A549 (cell line): ENCODE measurements around the gene PIGP. TPM values are rescaled to one million over a fixed set of nuclear protein-coding genes. Genes with fewer than 3 reads are reported as not detected.

Source experiments
- ATAC-seq, 2 experiments: fragments of 200-7000 bp in 1 of 2; fragments of >200 bp in 1 of 2; cut with Nextera tagmentation in 1 of 2; cut with Tn5 transposase in 1 of 2; 3 replicates each; pipeline versions ENCODE4 v1.8.0 to v1.9.1; 2018 to 2020; ENCODE audit warnings: mild to moderate bottlenecking in 1 of 2, moderate library complexity in 1 of 2
- CTCF ChIA-PET: fragments of 300-600 bp; sonication (Branson Sonifier 250); formaldehyde crosslinking; extraction: SDS; loops from one replicate; lab custom pipeline; 2021; ENCODE audit warnings: antibody characterized with exemption, inconsistent platforms; lab: Yijun Ruan, JAX
- POLR2A ChIA-PET: fragments of 350-600 bp; formaldehyde crosslinking; extraction: SDS; loops from one replicate; lab custom pipeline; 2021; ENCODE audit warnings: antibody characterized with exemption, inconsistent platforms; lab: Yijun Ruan, JAX
- DNase-seq, 2 experiments: peaks; one replicate each; pipeline versions ENCODE4 v3.0.0 to v3.0.0-alpha.2; 2011 to 2016; ENCODE audit warnings: low read depth in 1 of 2, low spot score in 1 of 2
- FAIRE-seq: peaks from 2 replicates; lab custom pipeline; 2011; peaks lifted over from hg19 to GRCh38; lab: Jason Lieb, UNC
- H3K27ac ChIP-seq, 2 experiments: fragments of >200 bp; sonication (Bioruptor Twin); formaldehyde crosslinking; 3 replicates each; pipeline ENCODE4 v1.5.1; 2016 to 2017
- H3K4me1 ChIP-seq: fragments of >200 bp; sonication (Bioruptor Twin); formaldehyde crosslinking; 3 replicates; pipeline ENCODE4 v1.6.1; 2016
- H3K4me2 ChIP-seq: fragments of >200 bp; sonication (Bioruptor Twin); formaldehyde crosslinking; 3 replicates; pipeline ENCODE4 v1.6.1; 2016
- H3K4me3 ChIP-seq: fragments of >200 bp; sonication (Bioruptor Twin); formaldehyde crosslinking; 3 replicates; pipeline ENCODE4 v1.5.1; 2016
- H3K9me3 ChIP-seq: fragments of >200 bp; sonication (Bioruptor Twin); formaldehyde crosslinking; 3 replicates; pipeline ENCODE4 v1.6.1; 2016
- CBX2 ChIP-seq: fragments of 200-600 bp; sonication (generic); IDR thresholded peaks from 2 replicates; pipeline ENCODE4 v1.6.1; 2016; ENCODE audit warnings: low read depth, mild to moderate bottlenecking, borderline replicate concordance
- EHF ChIP-seq: fragments of 250-450 bp; sonication (Bioruptor Pico); IDR thresholded peaks from 2 replicates; pipeline ENCODE4 v1.5.0; 2020; ENCODE audit warnings: mild to moderate bottlenecking
- FOSL2 ChIP-seq, 2 experiments: fragments of 450-650 bp in 1 of 2; fragments of >200 bp in 1 of 2; sonication (Bioruptor Twin) in 1 of 2; formaldehyde crosslinking; IDR thresholded peaks; 2 replicates each; pipeline versions ENCODE4 v1.5.0 to v1.6.1; 2016 to 2020; ENCODE audit warnings: mild to moderate bottlenecking in 1 of 2, moderate library complexity in 1 of 2
- GATA3 ChIP-seq: IDR thresholded peaks from 2 replicates; pipeline ENCODE4 v1.6.1; 2012; ENCODE audit warnings: borderline replicate concordance
- HEYL ChIP-seq: fragments of 250-450 bp; sonication (Bioruptor Pico); IDR thresholded peaks from 2 replicates; pipeline ENCODE4 v1.8.0; 2021; ENCODE audit warnings: mild to moderate bottlenecking, moderate library complexity
- HOXB5 ChIP-seq: fragments of 250-450 bp; sonication (Bioruptor Pico); IDR thresholded peaks from 2 replicates; pipeline ENCODE4 v1.5.0; 2020; ENCODE audit warnings: mild to moderate bottlenecking, moderate library complexity
- RCOR1 ChIP-seq: fragments of 150-350 bp; IDR thresholded peaks from 2 replicates; pipeline ENCODE4 v1.6.1; 2014; ENCODE audit warnings: antibody characterized with exemption, low read length, low read depth
- RFX5 ChIP-seq: fragments of 450-650 bp; IDR thresholded peaks from 2 replicates; pipeline ENCODE4 v1.7.1; 2014; ENCODE audit warnings: antibody characterized with exemption, mild to moderate bottlenecking, moderate library complexity
- RNF2 ChIP-seq: fragments of 200-600 bp; sonication (generic); IDR thresholded peaks from 2 replicates; pipeline ENCODE4 v1.6.1; 2016; ENCODE audit warnings: low read depth, mild to moderate bottlenecking, antibody characterized with exemption, moderate library complexity, borderline replicate concordance
- TP53 ChIP-seq: fragments of 250-450 bp; sonication (Bioruptor Pico); IDR thresholded peaks from 2 replicates; pipeline ENCODE4 v1.5.0; 2021; ENCODE audit warnings: mild to moderate bottlenecking, moderate library complexity
- ZSCAN20 ChIP-seq: fragments of 250-450 bp; sonication (Bioruptor Pico); IDR thresholded peaks from 2 replicates; pipeline ENCODE4 v1.8.0; 2022; ENCODE audit warnings: mild to moderate bottlenecking, moderate library complexity
- WGBS: methylation state at CpG from one replicate; pipeline ENCODE4 v1.1.6; 2017; ENCODE audit errors: missing lambda C conversion rate; 5-methylcytosine and 5-hydroxymethylcytosine counted together
- polyA plus RNA-seq, 4 experiments: library from polyadenylated mRNA; depleted of rRNA in 3 of 4; stranded (reverse); fragments of >200 nt; fragmentation: RNase III in 1 of 4; extraction: RNeasy Plus Mini Kit Qiagen cat#74134 plus additional on column Dnase treatment in 1 of 4; gene quantifications; 2 replicates in 3 of 4; 3 replicates in 1 of 4; pipeline ENCODE4 v1.2.3, GENCODE V29; 2011 to 2017
- small RNA-seq, 6 experiments: library from RNA; depleted of rRNA; stranded (forward); fragments of <200 nt; gene quantifications; one replicate each; pipeline ENCODE3, GENCODE V24; 2012
- TF ChIP-seq, protein P1 (sequence below): IDR thresholded peaks from 2 replicates; pipeline ENCODE4 v1.6.1; 2012
- TF ChIP-seq, protein P2 (sequence below): fragments of 250-450 bp; sonication (Bioruptor Pico); IDR thresholded peaks from 2 replicates; pipeline ENCODE4 v1.5.0; 2021; ENCODE audit warnings: mild to moderate bottlenecking, moderate library complexity, borderline replicate concordance

Gene PIGP
- polyA plus RNA-seq, 2 of the 4 experiments (the other 2 are of a cell fraction), result 14.8 to 49.5 TPM

DNA sequence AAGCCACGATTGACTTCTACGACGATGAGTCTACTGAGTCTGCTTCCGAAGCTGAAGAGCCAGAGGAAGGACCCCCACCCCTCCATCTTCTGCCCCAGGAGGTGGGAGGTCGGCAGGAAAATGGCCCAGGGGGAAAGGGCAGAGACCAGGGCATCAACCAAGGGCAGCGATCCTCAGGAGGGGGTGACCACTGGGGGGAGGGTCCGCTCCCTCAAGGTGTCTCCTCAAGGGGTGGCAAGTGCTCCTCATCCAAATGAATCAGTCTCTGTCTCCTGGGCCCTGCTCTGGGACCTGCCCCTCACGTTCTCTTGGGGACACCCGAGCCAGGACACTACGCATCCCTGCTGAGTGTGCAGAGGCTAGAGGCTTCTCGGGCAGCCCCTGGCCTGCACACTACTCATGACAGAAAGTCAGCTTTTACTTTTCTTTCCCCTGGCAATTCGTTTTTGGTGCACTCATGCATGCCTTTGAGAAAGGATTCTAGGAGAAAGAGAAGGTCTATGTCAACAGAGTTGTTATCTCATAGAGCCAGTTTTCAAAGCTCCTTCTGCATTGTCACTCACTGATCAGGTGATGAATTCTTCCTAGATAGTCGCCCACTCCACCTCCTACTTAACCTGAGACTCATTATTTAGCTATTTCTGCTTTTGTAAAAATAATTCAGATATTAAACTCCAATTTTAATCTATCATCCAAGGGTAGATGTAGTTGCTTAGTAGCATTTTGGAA lies 54.8 kb downstream of the PIGP start:
- DNase-seq, result no peak
- no peaks in the 10 kb centered on the region for H3K4me1 ChIP-seq
- no peak for FAIRE-seq
- H3K9me3 ChIP-seq, result no peaks in the 10 kb centered on the region
- H3K4me2 ChIP-seq, result no peak overlapping the region
- 81% methylated on average over 13 of the region's 13 CpGs for WGBS
- CTCF ChIA-PET, result interaction anchor here (0.9 kb wide), 1 partner anchor 41 kb away, joined by 3 read pairs; no protein-coding TSS in a partner anchor
- ATAC-seq, result no peak
- H3K27ac ChIP-seq, result no peak overlapping the region
- POLR2A ChIA-PET, result no interaction called here
- no peak overlapping the region for H3K4me3 ChIP-seq
- TF ChIP-seq, protein P1, sequence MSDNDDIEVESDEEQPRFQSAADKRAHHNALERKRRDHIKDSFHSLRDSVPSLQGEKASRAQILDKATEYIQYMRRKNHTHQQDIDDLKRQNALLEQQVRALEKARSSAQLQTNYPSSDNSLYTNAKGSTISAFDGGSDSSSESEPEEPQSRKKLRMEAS, result no peak
- TF ChIP-seq HOXB5, result no peak
- no peak for TF ChIP-seq TP53 (CRISPR knock-in tag)
- no peak for TF ChIP-seq HEYL
- TF ChIP-seq ZSCAN20, result no peak
- TF ChIP-seq RNF2, result no peak
- no peak for TF ChIP-seq CBX2
- TF ChIP-seq, protein P2, sequence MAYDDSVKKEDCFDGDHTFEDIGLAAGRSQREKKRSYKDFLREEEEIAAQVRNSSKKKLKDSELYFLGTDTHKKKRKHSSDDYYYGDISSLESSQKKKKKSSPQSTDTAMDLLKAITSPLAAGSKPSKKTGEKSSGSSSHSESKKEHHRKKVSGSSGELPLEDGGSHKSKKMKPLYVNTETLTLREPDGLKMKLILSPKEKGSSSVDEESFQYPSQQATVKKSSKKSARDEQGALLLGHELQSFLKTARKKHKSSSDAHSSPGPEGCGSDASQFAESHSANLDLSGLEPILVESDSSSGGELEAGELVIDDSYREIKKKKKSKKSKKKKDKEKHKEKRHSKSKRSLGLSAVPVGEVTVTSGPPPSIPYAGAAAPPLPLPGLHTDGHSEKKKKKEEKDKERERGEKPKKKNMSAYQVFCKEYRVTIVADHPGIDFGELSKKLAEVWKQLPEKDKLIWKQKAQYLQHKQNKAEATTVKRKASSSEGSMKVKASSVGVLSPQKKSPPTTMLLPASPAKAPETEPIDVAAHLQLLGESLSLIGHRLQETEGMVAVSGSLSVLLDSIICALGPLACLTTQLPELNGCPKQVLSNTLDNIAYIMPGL, result no peak
- no peak for TF ChIP-seq RFX5
- TF ChIP-seq GATA3, result no peak
- TF ChIP-seq RCOR1, result no peak
- TF ChIP-seq EHF (CRISPR knock-in tag), result no peak
- TF ChIP-seq FOSL2 (IDR thresholded peaks at IDR 0.05), result no peak
- no peak for TF ChIP-seq FOSL2 (CRISPR knock-in tag; IDR thresholded peaks at IDR 0.05)

Small RNAs within 50 kb of the gene (small RNA-seq; reads per million reads assigned to genes)
- 0 to 0.26 (median 0) reads per million in 6 experiments for gene RNU6-696P

Other genes with a start within 250 kb of the PIGP start
- 23.1 and 24.3 TPM in 2 replicates for gene HLCS, start 106.4 kb downstream of the PIGP start, polyA plus RNA-seq (2011; rRNA removed)
- 7.6 to 9.0 TPM (median 8.4 TPM) in 3 replicates for gene HLCS, start 106.4 kb downstream of the PIGP start, polyA plus RNA-seq (2017; fragmentation: RNase III; extraction: RNeasy Plus Mini Kit Qiagen cat#74134 plus additional on column Dnase treatment)
- gene RIPPLY3, start 66.4 kb downstream of the PIGP start, polyA plus RNA-seq (2011; rRNA removed), result 1.3 and 1.5 TPM in 2 replicates
- 0.46 to 0.65 TPM (median 0.63 TPM) in 3 replicates for gene RIPPLY3, start 66.4 kb downstream of the PIGP start, polyA plus RNA-seq (2017; fragmentation: RNase III; extraction: RNeasy Plus Mini Kit Qiagen cat#74134 plus additional on column Dnase treatment)
- gene TTC3, start 183 bp upstream of the PIGP start, polyA plus RNA-seq (2011; rRNA removed), result 56.1 and 62.2 TPM in 2 replicates
- gene TTC3, start 183 bp upstream of the PIGP start, polyA plus RNA-seq (2017; fragmentation: RNase III; extraction: RNeasy Plus Mini Kit Qiagen cat#74134 plus additional on column Dnase treatment), result 34.0 to 36.3 TPM (median 34.2 TPM) in 3 replicates
- 29.5 and 32.0 TPM in 2 replicates for gene VPS26C, start 194.3 kb upstream of the PIGP start, polyA plus RNA-seq (2011; rRNA removed)
- 19.4 to 24.2 TPM (median 22.0 TPM) in 3 replicates for gene VPS26C, start 194.3 kb upstream of the PIGP start, polyA plus RNA-seq (2017; fragmentation: RNase III; extraction: RNeasy Plus Mini Kit Qiagen cat#74134 plus additional on column Dnase treatment)